Stomach (tissue), 4 donors: ENCODE measurements around the gene UNC45A.

Source experiments
- POLR2A ChIP-seq, 4 donors: fragments of 450-650 bp; IDR thresholded peaks; one replicate each; pipeline ENCODE4 v1.6.1; 2016; ENCODE audit warnings: antibody characterized with exemption in 4 of 4, control low read depth in 2 of 4, mild to moderate bottlenecking in 1 of 4, moderate library complexity in 1 of 4
- POLR2AphosphoS5 ChIP-seq, 3 donors: sonication (generic); formaldehyde crosslinking; IDR thresholded peaks; one replicate each; pipeline ENCODE4 v1.6.1; 2016; ENCODE audit warnings: antibody characterized with exemption in 3 of 3
- TF ChIP-seq, protein P1 (sequence below), 7 experiments: fragments of 450-650 bp in 4 of 7; fragments of 200-600 bp in 3 of 7; sonication (generic) in 3 of 7; IDR thresholded peaks; one replicate each; pipeline ENCODE4 v1.5.1; 2016 to 2019; ENCODE audit warnings: antibody characterized with exemption in 7 of 7, control low read depth in 2 of 7, mild to moderate bottlenecking in 1 of 7

GRCh38 chr15:90946941-90947576 lies 12.0 kb downstream of the UNC45A start:
- TF ChIP-seq POLR2AphosphoS5 (IDR thresholded peaks at IDR 0.05) (no peak), POLR2A (IDR thresholded peaks at IDR 0.05) (no peak)
- TF ChIP-seq, protein P1, sequence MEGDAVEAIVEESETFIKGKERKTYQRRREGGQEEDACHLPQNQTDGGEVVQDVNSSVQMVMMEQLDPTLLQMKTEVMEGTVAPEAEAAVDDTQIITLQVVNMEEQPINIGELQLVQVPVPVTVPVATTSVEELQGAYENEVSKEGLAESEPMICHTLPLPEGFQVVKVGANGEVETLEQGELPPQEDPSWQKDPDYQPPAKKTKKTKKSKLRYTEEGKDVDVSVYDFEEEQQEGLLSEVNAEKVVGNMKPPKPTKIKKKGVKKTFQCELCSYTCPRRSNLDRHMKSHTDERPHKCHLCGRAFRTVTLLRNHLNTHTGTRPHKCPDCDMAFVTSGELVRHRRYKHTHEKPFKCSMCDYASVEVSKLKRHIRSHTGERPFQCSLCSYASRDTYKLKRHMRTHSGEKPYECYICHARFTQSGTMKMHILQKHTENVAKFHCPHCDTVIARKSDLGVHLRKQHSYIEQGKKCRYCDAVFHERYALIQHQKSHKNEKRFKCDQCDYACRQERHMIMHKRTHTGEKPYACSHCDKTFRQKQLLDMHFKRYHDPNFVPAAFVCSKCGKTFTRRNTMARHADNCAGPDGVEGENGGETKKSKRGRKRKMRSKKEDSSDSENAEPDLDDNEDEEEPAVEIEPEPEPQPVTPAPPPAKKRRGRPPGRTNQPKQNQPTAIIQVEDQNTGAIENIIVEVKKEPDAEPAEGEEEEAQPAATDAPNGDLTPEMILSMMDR (IDR thresholded peaks at IDR 0.05), result no peak
